ENCODE data around the gene ACRBP.
"Not testable (repeated sequence)": the region's sequence is repeated elsewhere in the genome, so short reads cannot be mapped to it uniquely, and the experiment has no call there.

The ACRBP gene

GRCh38 chr12:6613776-6614512 lies 33.3 kb downstream of the ACRBP start:
- peak; percentile 91 for DNase-seq

GRCh38 chr12:6613015-6613775 lies 34.0 kb downstream of the ACRBP start:
- DNase-seq: peak; percentile 57

- DNase-seq: no peak
These were observed 34.6 kb downstream of the ACRBP start for GRCh38 chr12:6612652-6613014.

- DNase-seq: no peak
These were observed 35.0 kb downstream of the ACRBP start for GRCh38 chr12:6612247-6612646.

GRCh38 chr12:6608592-6609281 lies 38.5 kb downstream of the ACRBP start:
- peak; percentile 14 for DNase-seq

GRCh38 chr12:6607751-6608591 lies 39.3 kb downstream of the ACRBP start:
- DNase-seq: peak; percentile 73

- DNase-seq: no peak
These were observed 40.7 kb downstream of the ACRBP start for GRCh38 chr12:6606331-6607131.

- no peak for DNase-seq
These were observed 41.6 kb downstream of the ACRBP start for GRCh38 chr12:6605421-6606330.

GRCh38 chr12:6604259-6605029 lies 42.8 kb downstream of the ACRBP start:
- DNase-seq: no peak

GRCh38 chr12:6603095-6603567 lies 44.1 kb downstream of the ACRBP start:
- peak; percentile 81 for DNase-seq

- no peak for DNase-seq
These were observed 44.7 kb downstream of the ACRBP start for GRCh38 chr12:6602526-6602925.

- DNase-seq: not testable (repeated sequence)
These were observed 51.6 kb downstream of the ACRBP start for GRCh38 chr12:6595673-6596072.

GRCh38 chr12:6592087-6592486 lies 55.1 kb downstream of the ACRBP start:
- no peak for DNase-seq

Data from NCI-H1694 treated with DMSO at 0.1 percent for 48 hours (cell line).